ENCODE data around the gene CYP46A1.

DNA sequence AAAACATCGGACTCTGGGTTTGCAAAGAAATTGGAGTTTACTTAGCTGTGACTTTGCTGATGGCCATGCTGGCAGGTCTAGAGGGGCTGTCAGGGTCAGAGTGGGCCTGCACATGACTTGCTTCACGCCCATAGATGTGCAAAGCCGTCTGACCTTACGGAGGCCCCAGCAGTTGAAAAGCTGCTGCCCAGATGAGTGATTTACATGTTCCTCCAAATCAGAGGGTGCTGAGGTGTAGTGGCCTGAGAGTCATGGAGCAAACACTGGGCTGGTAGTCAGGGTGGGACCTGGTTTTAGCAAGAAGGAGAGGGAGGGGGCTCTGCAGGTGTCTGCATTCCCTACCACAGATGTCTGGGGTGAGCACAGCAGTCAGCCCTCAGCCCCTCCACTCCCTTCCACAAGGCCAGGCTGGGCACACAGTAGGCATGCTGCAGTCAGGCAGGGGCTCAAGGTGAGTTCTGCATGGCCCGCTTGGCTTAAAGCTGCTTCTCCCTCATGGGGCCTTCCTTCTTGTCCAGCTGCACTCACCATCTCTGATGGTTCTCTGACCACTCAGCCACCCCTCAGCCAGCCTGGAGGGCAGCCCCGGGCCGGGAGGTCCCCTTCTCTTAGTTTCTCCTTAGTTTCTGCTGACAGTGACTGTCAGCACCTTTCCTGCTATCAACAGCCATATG is 74.9 kb downstream of the CYP46A1 start:
- TF ChIP-seq EZH2phosphoT487 (IDR thresholded peaks at IDR 0.05; ENCODE audit: insufficient read depth, low read depth) (no peak), EZH2 (IDR thresholded peaks at IDR 0.05; ENCODE audit: insufficient read depth, poor library complexity, severe bottlenecking) (no peak)

Data from GM23248 (cell line).